Adipocyte (in vitro differentiated cells): Measurements from ENCODE around the gene SOCS2.
"Not testable (repeated sequence)": the region's sequence is repeated elsewhere in the genome, so short reads cannot be mapped to it uniquely, and the experiment has no call there.

ENCODE experiments used
- DNase-seq: peaks from one replicate; pipeline ENCODE4 v3.0.0-alpha.2; 2015; ENCODE audit warnings: low read depth
- H3K27me3 ChIP-seq: replicated peaks from 2 replicates; pipeline ENCODE4 v1.7.0; 2013; ENCODE audit warnings: mild to moderate bottlenecking, low read length, moderate library complexity; ENCODE audit not compliant: control insufficient read depth, insufficient read depth
- H3K36me3 ChIP-seq: 2 replicates; pipeline ENCODE4 v1.7.0; 2013; ENCODE audit warnings: low read length, mild to moderate bottlenecking, moderate library complexity; ENCODE audit not compliant: control insufficient read depth, insufficient read depth, severe bottlenecking
- H3K4me1 ChIP-seq: 2 replicates; pipeline ENCODE4 v1.7.0; 2013; ENCODE audit warnings: mild to moderate bottlenecking, low read length, moderate library complexity; ENCODE audit not compliant: control insufficient read depth, insufficient read depth
- H3K4me3 ChIP-seq: 2 replicates; pipeline ENCODE4 v1.7.0; 2013; ENCODE audit warnings: mild to moderate bottlenecking, low read length, moderate library complexity
- H3K9ac ChIP-seq: 2 replicates; pipeline ENCODE4 v1.7.0; 2013; ENCODE audit warnings: mild to moderate bottlenecking, low read length, moderate library complexity
- H3K9me3 ChIP-seq: 2 replicates; pipeline ENCODE4 v1.7.0; 2013; ENCODE audit warnings: mild to moderate bottlenecking, low read length, moderate library complexity; ENCODE audit not compliant: control insufficient read depth

SOCS2 gene

GRCh38 chr12:93622485-93622884 lies 50.0 kb downstream of the SOCS2 start:
- peak; percentile 47 for DNase-seq
- Histone ChIP-seq H3K9ac (no peak overlapping the region), H3K36me3 (no peaks in the 10 kb centered on the region), H3K4me1 (peaks cover 35% of the 10 kb centered on the region), H3K4me3 (no peak overlapping the region), H3K27me3 (no peaks in the 10 kb centered on the region), H3K9me3 (no peaks in the 10 kb centered on the region)

DNA sequence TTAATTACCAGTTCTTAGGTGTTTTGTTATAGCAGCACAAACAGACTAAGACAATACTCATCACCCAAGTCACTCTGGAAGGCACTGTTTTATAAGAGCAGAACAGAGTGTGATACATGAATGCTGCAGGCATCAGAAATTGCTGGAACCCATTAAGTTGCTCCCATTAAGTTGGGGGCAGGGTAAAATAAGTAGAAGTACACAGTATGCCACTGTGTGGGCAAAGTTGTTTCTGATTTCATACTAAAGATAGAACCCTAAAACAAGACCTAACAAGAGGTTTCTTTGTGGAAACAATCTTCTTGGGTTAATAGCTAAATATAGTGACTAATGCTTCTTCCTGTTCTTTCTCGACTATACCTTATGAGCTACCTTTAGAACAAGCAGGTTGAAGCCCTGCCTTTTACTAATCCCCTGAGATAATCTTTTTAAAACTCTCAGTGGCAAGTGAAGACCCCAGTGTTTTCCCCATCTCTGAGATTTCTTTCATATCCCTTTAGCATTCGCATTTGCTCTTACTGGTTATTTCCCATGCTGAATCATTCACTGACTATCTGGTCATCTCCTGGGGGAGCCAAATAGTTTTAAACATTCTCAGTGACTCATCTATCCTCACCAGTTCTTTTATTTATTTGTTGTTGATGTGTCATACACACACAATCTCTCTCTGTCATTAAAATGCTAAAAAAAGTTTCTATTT lies 52.3 kb downstream of the SOCS2 start:
- Histone ChIP-seq H3K4me3 (peak overlapping the region; percentile 63), H3K27me3 (no peaks in the 10 kb centered on the region), H3K9me3 (peaks cover 8% of the 10 kb centered on the region), H3K4me1 (peaks cover 35% of the 10 kb centered on the region), H3K36me3 (no peaks in the 10 kb centered on the region), H3K9ac (peak overlapping the region; percentile 80)
- DNase-seq = peak; percentile 86

DNA sequence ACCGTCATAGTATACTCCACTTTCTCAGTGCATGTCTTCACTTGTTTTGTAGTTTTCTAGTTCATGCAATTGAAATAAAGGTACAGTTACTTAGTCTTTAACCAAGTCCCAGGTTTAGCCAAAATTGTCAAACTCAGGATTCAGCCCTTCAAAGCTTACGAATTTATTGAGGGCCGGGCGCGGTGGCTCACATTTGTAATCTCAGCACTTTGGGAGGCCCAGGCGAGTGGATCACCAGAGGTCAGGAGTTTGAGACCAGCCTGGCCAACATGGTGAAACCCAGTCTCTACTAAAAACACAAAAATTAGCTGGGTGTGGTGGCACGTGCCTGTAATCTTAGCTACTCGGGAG lies 52.8 kb downstream of the SOCS2 start:
- H3K4me3 ChIP-seq, H3K27me3 ChIP-seq, DNase-seq, H3K36me3 ChIP-seq, H3K9me3 ChIP-seq: not testable (repeated sequence)
- Histone ChIP-seq H3K9ac (peak overlapping the region; percentile 80), H3K4me1 (peaks cover 35% of the 10 kb centered on the region)

GRCh38 chr12:93626160-93626559 lies 53.7 kb downstream of the SOCS2 start:
- no peak overlapping the region for H3K4me3 ChIP-seq
- peaks cover 35% of the 10 kb centered on the region for H3K4me1 ChIP-seq
- no peaks in the 10 kb centered on the region for H3K27me3 ChIP-seq
- peaks cover 8% of the 10 kb centered on the region for H3K9me3 ChIP-seq
- no peak for DNase-seq
- no peak overlapping the region for H3K9ac ChIP-seq
- no peaks in the 10 kb centered on the region for H3K36me3 ChIP-seq
